ENCODE results near the gene BSND.

The BSND gene

DNA sequence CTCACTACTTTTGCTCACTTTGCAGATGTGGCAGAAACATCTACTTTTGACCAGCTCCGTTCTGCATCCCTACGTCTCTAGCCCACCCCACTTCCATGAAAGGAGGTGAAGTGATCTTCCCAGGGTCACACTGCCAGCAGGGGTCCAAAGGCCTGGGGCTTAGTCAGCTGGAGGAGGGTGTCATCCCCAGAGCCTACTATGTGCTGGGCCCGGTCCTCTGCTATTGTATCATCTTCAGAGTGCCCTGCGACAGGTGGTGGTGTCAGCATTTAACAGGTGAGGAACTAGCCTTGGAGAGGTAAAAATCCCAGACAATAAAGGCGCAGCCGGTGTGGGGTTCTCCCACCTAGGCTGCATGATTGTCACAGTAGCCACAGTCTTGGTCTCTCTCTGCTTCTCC is 5.6 kb upstream of the BSND start:
- DNase-seq (ENCODE audit: low read depth, low spot score) = no peak
- H3K4me3 ChIP-seq = no peak overlapping the region
- TF ChIP-seq EZH2 (IDR thresholded peaks at IDR 0.05) (no peak), POLR2AphosphoS5 (IDR thresholded peaks at IDR 0.05; ENCODE audit: borderline replicate concordance, low read depth, low read length) (no peak), FOXP2 (optimal IDR thresholded peaks at IDR 0.05; ENCODE audit: control extremely low read depth, extremely low read length, insufficient read depth) (no peak)
- no peaks in the 10 kb centered on the region for H3K36me3 ChIP-seq (ENCODE audit: insufficient read depth, low read length)
- no peak overlapping the region for H3K27ac ChIP-seq
- no peak overlapping the region for H3K9ac ChIP-seq (ENCODE audit: insufficient read length)
- H3K9me3 ChIP-seq (ENCODE audit: low read depth, low read length) = no peaks in the 10 kb centered on the region

DNA sequence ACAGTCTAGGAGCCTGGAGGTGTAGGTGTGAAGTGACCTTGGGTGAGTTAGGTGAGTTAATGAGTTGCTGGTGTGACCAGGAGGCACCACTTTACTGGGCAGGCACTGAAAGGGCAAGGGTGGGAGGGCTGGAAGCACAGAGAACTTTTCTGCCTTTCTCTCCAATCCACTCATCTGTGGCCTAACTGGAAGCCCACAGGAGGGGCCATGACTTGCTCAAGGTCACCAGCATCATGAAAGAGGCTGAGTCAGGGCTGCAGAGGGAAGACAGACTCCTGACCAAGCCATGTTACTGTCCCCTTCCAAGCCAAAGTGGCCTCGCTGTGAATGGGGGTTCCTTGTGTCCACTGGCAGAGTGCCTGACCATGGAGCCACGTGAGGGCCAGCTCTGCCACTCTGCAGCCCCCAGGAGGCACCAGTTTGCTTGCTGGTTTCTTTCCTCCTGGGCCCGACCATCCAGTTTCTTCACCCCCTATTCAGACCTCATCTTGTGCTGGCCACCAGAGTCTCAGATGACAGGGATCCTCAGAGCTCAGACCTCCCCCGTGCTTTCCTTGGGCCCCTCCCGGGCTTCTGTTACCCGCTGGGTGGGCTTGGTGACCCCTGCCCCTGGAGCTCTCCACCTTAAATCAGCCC is 4.3 kb upstream of the BSND start:
- Histone ChIP-seq H3K4me3 (no peak overlapping the region), H3K9ac (ENCODE audit: insufficient read length) (no peak overlapping the region), H3K9me3 (ENCODE audit: low read depth, low read length) (no peaks in the 10 kb centered on the region), H3K36me3 (ENCODE audit: insufficient read depth, low read length) (no peaks in the 10 kb centered on the region), H3K27ac (no peak overlapping the region)
- TF ChIP-seq EZH2 (IDR thresholded peaks at IDR 0.05) (no peak), POLR2AphosphoS5 (IDR thresholded peaks at IDR 0.05; ENCODE audit: borderline replicate concordance, low read depth, low read length) (no peak), FOXP2 (optimal IDR thresholded peaks at IDR 0.05; ENCODE audit: control extremely low read depth, extremely low read length, insufficient read depth) (no peak)
- DNase-seq (ENCODE audit: low read depth, low spot score) = no peak

DNA sequence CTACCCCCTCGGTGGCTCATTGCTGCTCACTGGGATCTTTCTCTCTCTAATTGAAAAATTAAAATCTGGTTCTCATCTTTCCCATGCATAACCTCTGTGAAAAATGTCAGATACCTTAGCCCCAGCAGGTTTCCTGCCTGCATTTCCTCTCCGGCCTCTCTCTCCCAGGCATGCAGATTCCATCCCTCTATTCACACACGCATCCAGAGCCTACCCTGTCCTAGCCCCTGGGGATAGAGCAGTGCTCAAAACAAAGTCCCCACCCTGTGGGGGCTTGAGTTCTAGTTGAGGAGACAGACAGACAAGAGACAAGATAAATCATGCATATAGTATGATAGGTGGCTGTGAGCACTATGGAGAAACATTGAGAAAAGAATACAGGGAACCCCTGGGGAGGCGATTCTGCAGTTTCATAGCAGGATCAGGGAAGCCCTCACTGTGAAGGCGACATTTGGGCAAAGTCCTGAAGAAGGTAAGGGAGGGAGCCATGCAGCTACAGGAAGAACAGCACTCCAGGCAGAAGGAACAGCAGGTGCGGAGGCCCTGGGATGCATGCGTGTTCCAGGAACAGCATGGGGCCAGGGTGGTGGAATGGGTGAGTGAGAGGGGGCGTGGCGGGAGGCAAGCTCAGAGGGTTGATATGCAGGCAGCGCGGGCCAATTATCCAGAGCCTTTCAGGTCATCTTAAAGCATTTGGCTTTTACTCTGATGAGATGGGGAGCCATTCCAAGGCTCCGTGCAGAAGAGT is 3.5 kb upstream of the BSND start:
- Histone ChIP-seq H3K36me3 (ENCODE audit: insufficient read depth, low read length) (no peaks in the 10 kb centered on the region), H3K4me3 (no peak overlapping the region), H3K9me3 (ENCODE audit: low read depth, low read length) (no peaks in the 10 kb centered on the region), H3K27ac (no peak overlapping the region), H3K9ac (ENCODE audit: insufficient read length) (no peak overlapping the region)
- no peak for TF ChIP-seq POLR2AphosphoS5 (IDR thresholded peaks at IDR 0.05; ENCODE audit: borderline replicate concordance, low read depth, low read length)
- no peak for TF ChIP-seq FOXP2 (optimal IDR thresholded peaks at IDR 0.05; ENCODE audit: control extremely low read depth, extremely low read length, insufficient read depth)
- no peak for TF ChIP-seq EZH2 (IDR thresholded peaks at IDR 0.05)
- DNase-seq (ENCODE audit: low read depth, low spot score) = no peak

DNA sequence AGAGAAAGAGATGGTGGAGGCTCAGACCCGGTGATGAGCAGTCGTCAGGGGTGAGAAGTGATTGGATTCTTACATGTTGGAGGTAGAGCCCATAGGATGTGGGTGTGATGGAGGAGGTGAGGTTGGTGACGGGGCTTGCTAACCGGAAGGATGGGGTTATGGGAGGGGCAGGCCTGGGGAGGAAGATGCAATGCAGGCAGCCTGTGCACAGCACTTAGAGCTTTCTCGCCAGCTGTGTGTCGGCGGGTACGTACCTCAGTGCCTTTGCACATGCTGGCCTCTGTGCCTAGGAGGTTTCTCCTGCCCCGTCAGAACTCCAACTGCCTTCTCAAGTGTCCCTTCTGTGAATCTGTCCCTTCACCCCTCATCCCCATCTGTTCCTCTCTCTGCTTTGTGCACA is 2.9 kb upstream of the BSND start:
- no peaks in the 10 kb centered on the region for H3K9me3 ChIP-seq (ENCODE audit: low read depth, low read length)
- DNase-seq (ENCODE audit: low read depth, low spot score) = no peak
- no peaks in the 10 kb centered on the region for H3K36me3 ChIP-seq (ENCODE audit: insufficient read depth, low read length)
- H3K4me3 ChIP-seq = no peak overlapping the region
- no peak overlapping the region for H3K9ac ChIP-seq (ENCODE audit: insufficient read length)
- TF ChIP-seq EZH2 (IDR thresholded peaks at IDR 0.05) (no peak), FOXP2 (optimal IDR thresholded peaks at IDR 0.05; ENCODE audit: control extremely low read depth, extremely low read length, insufficient read depth) (no peak), POLR2AphosphoS5 (IDR thresholded peaks at IDR 0.05; ENCODE audit: borderline replicate concordance, low read depth, low read length) (no peak)
- H3K27ac ChIP-seq = no peak overlapping the region

DNA sequence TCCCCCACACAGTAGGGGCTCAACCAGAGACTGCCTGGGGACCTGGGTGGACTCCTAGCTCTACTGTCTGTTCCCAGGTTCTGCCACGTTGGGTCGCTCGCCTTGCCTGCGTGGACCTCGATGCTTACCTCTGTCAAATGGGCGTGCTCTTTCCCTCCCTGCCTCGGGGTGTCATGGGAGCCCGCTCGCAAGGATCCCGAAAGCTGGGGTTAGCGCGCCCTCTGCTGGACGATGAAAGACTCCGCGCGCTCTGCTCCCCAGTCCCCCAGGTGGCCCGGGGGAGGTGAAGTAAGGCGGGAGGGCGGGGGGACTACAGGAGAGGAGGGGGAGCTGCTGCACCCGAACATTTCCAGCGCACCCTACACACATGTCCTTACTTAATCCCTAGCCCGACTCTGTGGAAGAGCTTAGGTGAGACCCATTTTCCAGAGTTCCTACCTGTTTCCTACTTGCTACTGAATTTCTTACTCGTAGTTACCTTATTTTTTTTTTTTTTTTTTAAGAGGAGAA is 2.3 kb upstream of the BSND start:
- no peak for TF ChIP-seq EZH2 (IDR thresholded peaks at IDR 0.05)
- no peak for TF ChIP-seq FOXP2 (optimal IDR thresholded peaks at IDR 0.05; ENCODE audit: control extremely low read depth, extremely low read length, insufficient read depth)
- TF ChIP-seq POLR2AphosphoS5 (IDR thresholded peaks at IDR 0.05; ENCODE audit: borderline replicate concordance, low read depth, low read length) = no peak
- DNase-seq (ENCODE audit: low read depth, low spot score) = peak; percentile 12
- Histone ChIP-seq H3K9me3 (ENCODE audit: low read depth, low read length) (no peaks in the 10 kb centered on the region), H3K36me3 (ENCODE audit: insufficient read depth, low read length) (no peaks in the 10 kb centered on the region), H3K27ac (no peak overlapping the region), H3K4me3 (no peak overlapping the region), H3K9ac (ENCODE audit: insufficient read length) (no peak overlapping the region)

DNA sequence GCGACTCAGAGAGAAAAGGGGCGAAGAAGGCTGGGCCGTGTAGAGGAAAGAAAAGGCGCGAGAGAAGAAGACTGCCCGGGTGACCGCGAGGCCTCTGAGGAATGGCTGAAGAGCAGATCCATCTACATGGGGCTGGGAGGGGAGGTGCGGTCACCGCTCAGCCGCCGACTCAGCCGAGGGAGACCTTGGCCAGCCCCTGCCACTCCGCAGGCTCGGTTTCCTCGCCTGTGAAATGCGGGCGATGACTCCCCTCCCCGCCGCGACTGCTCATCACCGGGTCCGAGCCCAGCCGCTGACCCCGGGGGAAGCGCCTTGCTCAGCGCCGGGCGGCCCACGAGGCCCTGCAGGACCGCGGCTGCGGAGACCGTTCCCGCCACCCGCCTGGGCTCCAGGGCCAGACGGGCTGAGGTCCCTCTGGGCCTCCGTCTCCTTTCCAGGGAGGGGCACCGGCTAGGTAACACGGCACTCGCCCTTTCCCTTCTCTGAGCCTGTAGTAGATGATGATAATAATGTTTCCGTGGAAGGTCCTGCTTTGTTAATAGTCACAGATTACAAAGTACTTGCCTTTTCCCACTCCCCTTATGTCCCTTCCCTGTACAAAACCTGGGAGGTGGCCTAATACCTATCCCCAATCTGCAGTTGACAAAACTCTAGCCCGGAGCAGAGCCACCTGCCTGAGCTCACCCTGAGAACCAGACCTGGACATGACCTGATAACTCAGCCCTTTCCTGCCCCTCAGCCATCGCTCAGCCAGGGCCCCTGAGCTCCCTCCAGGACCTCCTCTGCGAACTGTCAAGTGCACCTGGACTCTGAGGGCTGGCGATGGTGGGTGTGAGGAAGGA is 1.6 kb upstream of the BSND start:
- Histone ChIP-seq H3K36me3 (ENCODE audit: insufficient read depth, low read length) (no peaks in the 10 kb centered on the region), H3K27ac (no peak overlapping the region), H3K9ac (ENCODE audit: insufficient read length) (no peak overlapping the region), H3K4me3 (no peak overlapping the region), H3K9me3 (ENCODE audit: low read depth, low read length) (no peaks in the 10 kb centered on the region)
- TF ChIP-seq POLR2AphosphoS5 (IDR thresholded peaks at IDR 0.05; ENCODE audit: borderline replicate concordance, low read depth, low read length) (no peak), FOXP2 (optimal IDR thresholded peaks at IDR 0.05; ENCODE audit: control extremely low read depth, extremely low read length, insufficient read depth) (no peak), EZH2 (IDR thresholded peaks at IDR 0.05) (no peak)
- no peak for DNase-seq (ENCODE audit: low read depth, low spot score)

DNA sequence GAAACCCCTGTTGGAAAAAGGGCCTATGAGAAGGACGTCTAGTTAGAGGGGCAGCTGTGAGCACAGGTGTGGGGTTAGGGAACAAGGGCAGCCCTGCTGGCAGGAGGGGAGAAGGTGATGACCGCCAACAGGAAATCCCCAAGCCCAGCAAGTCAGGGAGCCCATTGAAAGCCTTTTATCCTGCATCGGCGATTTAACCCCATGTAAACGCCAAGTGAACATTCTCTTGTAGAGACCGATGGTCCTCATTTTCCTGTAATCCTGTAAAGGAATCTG is 1.1 kb upstream of the BSND start:
- TF ChIP-seq POLR2AphosphoS5 (IDR thresholded peaks at IDR 0.05; ENCODE audit: borderline replicate concordance, low read depth, low read length) (no peak), FOXP2 (optimal IDR thresholded peaks at IDR 0.05; ENCODE audit: control extremely low read depth, extremely low read length, insufficient read depth) (no peak), EZH2 (IDR thresholded peaks at IDR 0.05) (no peak)
- H3K9ac ChIP-seq (ENCODE audit: insufficient read length) = no peak overlapping the region
- no peak overlapping the region for H3K4me3 ChIP-seq
- H3K27ac ChIP-seq = no peak overlapping the region
- H3K36me3 ChIP-seq (ENCODE audit: insufficient read depth, low read length) = no peaks in the 10 kb centered on the region
- DNase-seq (ENCODE audit: low read depth, low spot score) = no peak
- H3K9me3 ChIP-seq (ENCODE audit: low read depth, low read length) = no peaks in the 10 kb centered on the region

DNA sequence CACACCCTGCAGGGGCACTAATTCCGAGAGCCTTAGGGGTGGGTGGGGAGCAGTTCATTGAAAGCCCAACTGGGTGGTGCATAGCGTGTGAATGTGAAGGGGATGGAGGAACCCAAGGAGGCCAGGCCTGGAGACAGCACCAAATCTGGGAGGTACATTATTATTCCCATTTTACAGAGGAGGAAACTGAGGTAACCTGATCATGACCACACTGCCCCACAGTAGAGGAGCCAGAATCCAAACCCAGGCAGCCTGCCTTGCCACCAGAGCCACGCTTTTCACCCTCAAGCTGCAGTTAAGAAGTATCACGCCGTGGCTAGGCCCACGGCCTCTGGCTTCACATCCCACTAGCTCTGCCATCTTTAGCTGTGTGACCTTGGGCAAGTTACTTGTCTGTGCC is 633 bp upstream of the BSND start:
- DNase-seq (ENCODE audit: low read depth, low spot score) = no peak
- Histone ChIP-seq H3K9ac (ENCODE audit: insufficient read length) (no peak overlapping the region), H3K27ac (no peak overlapping the region), H3K36me3 (ENCODE audit: insufficient read depth, low read length) (no peaks in the 10 kb centered on the region), H3K9me3 (ENCODE audit: low read depth, low read length) (no peaks in the 10 kb centered on the region), H3K4me3 (no peak overlapping the region)
- TF ChIP-seq POLR2AphosphoS5 (IDR thresholded peaks at IDR 0.05; ENCODE audit: borderline replicate concordance, low read depth, low read length) (no peak), FOXP2 (optimal IDR thresholded peaks at IDR 0.05; ENCODE audit: control extremely low read depth, extremely low read length, insufficient read depth) (no peak), EZH2 (IDR thresholded peaks at IDR 0.05) (no peak)
